ENCODE data around the gene ONECUT3. TPM values are rescaled to one million over a fixed set of nuclear protein-coding genes. Genes with fewer than 3 reads are reported as not detected.
"Not testable (repeated sequence)": the region's sequence is repeated elsewhere in the genome, so short reads cannot be mapped to it uniquely, and the experiment has no call there.

The ONECUT3 gene
- total RNA-seq, 1 experiment from 2014 or later = not detected

DNA sequence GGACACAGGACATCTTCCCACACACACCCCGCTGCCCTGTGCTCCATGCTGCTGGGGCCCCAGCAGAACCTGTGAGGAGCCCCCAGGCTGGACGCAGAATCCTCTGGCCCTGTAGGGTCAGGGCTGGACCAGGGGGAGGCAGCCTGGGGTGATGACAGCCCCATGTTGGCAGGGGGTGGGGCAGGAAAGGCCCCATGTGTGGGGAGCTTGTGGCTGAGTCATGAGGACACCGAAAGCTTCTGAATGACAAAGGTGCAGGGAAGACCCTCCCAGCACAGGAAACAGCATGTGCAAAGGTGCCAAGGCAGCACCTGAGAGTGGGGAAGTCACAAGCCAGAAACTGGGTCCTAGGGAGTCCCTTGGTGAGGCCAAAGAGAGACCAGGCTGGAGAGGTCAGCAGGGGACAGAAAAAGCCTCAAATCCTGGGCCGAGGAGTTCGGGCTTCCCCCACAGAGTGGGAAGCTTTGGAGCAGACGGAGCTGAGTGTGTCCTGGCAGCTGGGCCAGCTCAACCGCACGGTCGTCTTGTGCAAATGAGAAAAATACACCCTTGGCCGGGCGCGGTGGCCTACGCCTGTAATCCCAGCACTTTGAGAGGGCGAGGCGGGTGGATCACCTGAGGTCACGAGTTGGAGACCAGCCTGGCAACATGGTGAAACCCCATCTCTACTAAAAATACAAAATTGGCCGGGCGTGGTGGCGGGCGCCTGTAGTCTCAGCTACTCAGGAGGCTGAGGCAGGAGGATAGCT, 41.3 kb downstream of the ONECUT3 start:
- DNase-seq (ENCODE audit: low spot score) = no peak

DNA sequence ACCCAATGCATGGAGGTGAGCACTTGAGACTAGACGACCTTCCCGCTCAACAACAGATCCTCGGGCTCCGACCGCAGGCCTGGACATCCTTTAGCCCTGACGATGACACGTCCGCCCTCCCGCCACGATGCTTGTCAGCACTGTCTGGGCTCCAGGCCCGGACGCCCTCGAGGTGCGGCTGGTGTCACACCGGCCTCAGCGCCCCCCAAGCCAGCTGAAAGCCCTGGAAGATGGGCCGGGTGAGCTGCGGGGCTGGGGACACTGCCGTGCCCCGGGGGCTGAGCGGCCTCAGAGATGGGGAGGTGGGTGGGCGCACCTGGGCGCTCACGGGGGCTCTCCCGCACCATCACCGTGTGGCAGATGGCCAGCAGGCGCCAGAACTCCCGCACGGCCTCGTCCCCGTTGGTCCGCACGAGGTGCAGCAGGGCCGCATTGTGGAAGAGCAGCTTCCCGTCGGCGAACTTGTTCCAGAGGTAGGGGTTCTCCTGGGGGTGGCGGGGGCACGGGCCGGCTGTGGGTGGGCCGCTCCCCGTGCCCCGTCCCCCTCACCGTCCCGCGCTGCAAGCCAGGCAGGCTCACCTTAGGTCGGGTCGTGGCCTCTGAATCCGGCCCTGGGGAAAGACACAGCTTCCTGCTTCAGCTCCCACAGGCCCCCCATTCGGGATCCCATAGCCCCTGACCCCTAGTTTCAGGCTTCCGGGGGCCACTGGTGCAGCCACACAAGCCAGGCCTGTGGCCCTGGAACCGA, 43.3 kb downstream of the ONECUT3 start:
- DNase-seq (ENCODE audit: low spot score) = no peak

DNA sequence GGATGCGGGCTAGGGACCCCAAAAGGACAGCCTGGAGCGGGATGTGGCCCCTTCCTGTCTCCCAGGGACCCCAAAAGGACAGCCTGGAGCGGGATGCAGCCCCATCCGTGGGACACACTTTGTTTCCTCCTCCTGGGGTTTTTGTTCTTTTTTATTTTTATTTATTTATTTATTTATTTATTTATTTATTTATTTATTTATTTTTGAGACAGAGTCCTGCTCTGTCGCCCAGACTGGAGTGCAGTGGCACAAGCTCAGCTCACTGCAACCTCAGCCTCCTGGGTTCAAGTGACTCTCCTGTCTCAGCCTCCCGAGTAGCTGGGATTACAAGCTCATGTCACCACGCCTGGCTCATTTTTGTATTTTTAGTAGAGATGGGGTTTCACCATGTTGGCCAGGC, 44.0 kb downstream of the ONECUT3 start:
- DNase-seq (ENCODE audit: low spot score) = not testable (repeated sequence)

DNA sequence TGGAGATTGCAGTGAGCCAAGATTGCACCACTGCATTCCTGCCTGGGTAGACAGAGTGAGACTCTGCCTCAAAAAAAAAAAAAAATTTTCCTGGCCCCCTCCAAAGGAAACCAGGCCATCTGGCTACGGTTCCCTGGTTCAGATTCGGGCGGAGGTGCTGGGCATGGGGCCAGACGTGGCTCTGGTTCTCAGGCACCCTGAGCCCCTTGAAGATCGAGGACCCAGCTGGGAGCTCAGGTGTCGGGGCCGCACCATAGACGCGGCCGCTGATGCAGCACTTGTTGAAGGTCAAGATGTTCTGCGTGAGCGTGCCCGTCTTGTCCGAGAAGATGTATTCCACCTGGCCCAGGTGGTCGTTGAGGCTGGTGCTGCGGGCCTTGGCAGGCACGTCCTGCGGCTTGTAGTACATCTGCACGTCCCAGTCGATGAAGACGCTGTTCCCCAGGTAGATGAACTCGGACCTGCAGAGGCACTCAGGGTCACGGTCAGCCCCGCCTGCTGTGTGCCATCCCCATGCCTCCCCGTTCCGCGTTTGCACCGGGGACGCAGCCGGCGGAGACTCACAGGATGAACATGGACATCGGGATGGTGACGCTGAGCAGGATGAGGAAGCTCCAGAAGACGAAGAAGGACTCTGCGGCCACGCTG, 46.5 kb downstream of the ONECUT3 start:
- DNase-seq (ENCODE audit: low spot score) = no peak

DNA sequence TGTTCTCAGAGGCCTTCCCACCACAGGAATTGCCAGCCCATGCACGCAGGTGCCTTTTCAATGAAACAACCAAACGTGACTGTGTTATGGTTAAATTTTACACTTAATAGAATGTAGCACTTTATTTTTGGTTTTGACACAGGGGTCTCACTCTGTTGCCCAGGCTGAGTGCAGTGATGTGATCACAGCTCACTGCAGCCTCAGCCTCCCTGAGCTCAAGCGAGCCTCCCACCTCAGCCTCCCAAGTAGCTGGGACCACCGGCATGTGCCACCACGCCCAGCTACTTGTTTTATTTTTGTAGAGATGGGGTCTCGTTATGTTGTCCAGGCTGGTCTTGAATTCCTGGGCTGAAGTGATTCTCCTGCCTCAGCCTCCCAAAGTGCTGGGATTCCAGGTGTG, 51.6 kb downstream of the ONECUT3 start:
- no peak for DNase-seq (ENCODE audit: low spot score)

DNA sequence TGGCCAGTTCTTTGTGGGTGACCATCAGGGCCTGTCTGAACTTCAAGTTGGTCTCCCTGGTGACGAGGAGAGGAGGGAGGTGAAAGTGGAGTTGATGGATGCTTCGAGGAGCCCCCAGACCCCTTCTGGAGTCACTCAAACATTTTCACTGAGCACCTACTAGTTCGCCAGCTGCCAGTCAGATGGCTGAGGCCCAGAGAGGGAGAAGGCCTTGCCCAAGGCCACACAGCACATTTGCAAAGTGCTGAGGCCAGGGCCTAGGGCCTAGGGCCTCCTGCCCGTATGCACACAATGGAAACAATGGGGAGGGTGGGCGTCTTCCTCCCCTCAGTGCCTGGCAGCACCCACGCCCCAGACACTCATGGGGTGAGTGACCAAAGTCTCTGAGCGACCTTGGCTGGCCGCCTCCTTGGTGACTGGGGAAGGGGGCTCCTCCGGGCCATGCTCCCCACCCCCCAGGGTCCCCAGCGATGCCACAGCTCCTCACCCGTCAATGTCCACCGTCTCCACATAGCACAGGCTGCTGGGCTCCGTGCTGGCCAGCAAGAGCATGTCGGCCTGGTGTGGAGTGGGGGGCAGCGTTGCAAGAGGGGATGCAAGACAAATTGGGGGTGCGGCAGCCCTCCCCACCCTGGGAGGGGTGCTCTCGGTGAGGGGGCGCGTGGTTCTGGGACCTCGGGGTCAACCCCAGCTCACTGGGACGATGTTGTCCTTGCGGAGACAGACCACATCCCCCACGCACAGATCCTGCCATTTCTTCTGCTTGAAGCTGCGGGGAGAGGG, 52.3 kb downstream of the ONECUT3 start:
- no peak for DNase-seq (ENCODE audit: low spot score)

DNA sequence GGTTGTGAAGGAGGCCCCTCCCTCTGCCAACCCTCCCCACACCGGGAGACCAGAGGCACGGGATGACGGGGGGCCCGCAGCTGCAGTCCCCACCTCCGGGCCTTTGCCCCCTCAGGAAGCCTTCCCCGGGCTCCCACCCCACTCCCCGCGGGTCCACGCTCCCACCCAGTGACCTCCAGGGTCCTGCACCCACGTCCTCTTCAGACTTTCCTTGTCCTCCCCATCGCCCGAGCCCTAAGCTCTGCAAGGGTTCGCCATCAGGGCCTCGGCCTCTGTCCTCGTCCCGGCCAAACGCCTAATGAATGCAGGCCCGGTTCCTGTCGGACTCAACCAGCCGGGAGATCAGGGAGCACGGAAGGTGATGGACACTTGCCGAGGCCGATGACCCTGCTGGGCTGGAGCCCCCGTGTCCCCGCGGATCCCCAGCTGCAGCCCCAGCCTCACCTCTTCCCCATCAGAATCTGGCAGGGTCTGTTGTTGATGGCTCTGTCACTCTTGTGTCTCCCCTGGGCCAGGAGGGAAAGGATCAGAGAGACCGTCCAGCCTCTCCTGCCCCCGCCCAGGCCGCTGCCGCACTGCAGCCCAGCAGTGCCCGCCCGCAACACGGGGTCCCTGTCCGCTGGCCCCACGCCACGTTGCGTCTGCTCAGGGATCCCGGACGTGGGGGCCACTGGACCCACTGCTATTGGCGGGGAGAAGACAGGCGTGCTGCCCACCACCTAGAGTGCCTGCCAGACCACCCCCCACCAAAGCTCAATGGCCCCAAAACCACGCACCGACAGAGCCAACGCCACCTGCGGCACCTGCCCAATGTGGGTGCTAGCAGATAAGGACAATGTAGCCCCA, 53.1 kb downstream of the ONECUT3 start:
- no peak for DNase-seq (ENCODE audit: low spot score)

DNA sequence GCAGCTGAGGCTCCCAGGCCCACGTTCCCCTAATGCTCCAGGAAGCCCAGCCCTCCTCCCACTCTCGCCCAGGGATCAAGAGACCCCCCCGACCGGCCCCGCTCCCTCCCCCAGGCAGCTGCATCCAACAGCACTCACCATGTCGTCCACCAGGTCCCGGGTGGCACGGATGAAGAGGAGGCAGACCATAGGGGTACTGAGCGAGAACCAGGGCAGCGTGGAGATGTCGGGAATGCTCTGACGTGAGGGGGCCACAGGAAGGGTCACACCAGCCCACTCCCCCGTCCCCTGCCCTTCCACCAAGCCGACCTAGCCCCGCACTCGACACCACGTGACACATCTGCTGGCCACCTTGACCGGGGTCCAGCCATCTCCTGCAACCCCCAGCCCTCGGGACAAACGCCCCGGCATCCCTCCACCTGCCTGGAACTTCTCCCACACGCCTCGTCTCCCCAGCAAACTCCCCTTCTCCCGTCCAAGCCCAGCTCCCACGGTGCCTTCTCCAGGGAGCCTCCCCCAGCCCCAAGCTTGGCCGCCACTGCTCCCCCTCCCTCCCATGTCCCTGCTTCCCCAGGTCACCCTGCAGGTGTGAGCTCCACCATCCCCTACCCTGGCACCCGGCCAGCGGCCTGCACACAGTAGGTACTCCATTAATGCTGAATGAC, 53.9 kb downstream of the ONECUT3 start:
- DNase-seq (ENCODE audit: low spot score) = no peak

DNA sequence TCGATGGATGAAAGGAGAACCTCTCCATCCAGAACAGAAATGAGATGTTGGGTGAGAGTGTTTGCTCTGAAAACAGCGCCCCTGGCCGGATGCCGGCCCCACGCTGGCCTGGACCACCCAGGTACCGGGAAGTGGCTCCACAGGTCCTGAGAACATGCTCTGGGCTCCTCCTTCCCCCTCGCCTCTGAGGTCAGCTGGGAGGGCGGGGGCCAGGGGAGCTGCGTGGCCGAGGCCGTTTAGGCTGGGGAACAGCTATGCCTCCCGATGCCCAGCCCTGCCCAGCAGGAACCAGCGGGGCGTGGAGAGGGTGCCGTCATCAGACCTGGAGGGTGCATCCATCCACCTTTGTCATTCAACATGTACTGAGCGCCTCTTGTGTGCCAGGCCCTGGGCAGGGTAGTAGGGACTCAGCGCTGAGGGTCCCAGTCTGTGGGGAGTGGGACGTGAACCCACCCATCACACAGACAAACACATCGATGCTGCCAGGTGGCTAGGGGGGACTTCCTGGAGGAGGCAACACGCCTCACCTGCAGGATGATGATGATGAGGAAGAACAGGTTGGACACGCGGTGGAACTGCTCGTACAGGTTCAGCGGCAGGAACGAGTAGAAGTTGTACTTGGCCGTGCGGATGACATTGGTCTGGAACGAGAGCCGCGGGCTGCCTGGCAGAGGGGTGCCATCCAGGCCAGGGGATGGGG, 54.5 kb downstream of the ONECUT3 start:
- DNase-seq (ENCODE audit: low spot score) = no peak

DNA sequence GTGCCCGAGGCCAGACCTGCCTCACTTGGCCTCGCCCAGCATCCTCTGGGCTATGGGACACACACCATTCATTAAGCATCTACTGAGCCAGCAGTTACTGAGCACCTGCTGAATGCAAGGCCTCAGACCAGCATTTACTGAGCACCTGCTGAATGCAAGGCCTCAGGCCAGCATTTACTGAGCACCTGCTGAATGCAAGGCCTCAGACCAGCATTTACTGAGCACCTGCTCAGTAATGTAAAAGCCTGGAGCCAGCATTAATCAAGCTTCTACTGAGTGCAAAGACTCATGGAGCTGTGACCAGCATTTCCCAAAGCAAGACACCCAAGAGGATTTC, 55.1 kb downstream of the ONECUT3 start:
- no peak for DNase-seq (ENCODE audit: low spot score)

DNA sequence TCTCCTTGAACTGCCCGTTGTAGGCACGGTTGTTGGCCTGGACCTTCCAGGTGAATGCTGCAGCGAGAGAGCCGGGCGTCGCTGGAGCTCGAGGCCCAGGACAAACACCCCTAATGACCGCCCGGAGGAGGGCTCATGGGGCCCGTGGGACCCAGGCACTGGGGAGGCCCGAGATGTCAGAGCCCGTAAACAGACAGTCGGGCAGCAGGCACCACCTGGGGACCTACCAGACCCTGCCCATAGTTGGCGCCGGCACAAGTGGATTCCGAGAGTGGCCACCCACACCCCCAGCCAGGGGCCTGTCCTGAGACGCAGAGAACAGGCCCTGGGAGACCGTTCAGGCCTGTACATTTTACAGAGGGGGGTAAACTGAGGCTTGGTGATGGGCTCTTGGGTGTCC, 56.4 kb downstream of the ONECUT3 start:
- DNase-seq (ENCODE audit: low spot score) = no peak

DNA sequence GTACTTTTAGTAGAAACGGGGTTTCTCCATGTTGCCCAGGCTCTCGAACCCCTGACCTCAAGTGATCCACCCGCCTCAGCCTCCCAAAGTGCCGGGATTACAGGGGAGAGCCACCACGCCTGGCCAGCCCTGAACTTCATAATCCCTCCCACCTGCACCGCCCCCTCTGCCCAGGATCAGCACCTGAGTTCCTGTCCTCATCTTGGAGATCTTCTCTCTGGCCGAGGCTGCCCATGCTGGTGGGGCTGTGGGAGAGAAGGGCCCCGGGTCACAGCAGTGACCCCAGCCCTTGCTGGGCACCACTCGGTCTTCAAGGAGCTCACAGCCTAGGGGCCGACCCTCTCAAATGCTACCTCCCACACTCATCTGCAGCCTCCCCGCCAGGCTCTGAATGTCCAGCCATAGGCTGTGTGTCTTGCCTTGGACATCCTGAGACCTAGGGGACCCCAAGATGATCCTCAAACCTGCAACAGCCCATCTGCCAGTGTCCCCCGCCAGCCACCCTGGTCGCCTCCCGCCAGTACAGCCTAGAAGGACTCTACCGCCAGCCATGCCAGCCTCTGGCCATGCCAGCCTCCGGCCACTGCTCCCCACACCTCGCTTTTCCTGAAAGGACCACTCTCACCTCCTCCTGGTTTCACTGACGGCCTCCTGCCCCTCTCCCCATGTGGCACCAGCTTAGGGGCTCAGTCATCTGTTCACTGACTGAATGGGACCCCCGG, 57.3 kb downstream of the ONECUT3 start:
- DNase-seq (ENCODE audit: low spot score) = no peak

DNA sequence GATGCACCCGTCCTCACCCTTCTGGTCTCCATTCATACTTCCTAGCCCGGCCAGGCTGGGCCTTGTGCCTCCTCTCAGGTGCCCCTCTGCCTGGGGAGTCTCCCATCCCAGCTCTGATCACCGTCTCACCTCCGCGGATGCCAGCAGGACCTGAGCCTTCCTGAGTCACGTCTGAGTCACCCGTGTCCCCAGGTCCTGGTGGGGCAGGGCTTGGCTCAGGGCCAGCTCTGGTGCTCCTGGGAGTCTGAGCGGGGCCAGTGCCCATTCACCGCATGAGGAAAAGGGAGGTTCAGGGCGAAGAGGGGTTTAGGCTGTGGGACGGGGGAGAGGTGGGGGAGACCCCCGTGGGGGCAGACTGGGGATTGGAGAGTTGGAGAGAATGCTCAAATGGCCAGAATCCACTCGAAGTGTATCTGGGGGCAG, 58.2 kb downstream of the ONECUT3 start:
- peak; percentile 83 for DNase-seq (ENCODE audit: low spot score)

DNA sequence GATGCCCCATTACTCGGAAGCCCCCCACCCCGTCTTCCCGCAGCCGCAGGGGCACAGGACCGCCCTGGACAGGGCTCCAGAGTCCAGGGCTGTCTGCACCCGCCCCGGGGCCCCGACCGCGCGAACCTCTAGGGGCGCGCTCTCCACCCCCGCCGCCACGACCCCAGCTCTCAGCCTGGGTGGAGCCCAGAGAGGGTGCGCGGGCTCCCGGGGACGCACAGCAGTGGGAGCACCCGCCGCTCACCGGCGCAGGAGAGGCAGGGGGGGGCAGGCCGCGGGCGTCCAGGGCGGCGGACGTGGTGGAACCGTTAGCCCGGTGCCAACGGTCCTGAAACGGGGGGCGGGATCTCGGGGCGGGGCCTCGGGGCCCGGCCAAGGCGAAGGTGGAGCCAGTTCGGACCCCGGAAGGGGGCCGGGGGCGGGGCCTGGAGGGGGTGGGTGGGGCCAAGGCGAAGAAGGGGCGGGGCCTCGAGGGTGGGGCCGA, 58.7 kb downstream of the ONECUT3 start, which contains the start of gene ATP8B3:
ATP8B3 (minus strand) TSS at position 335 of the 484 bp plus-strand sequence. CDS start 540 bp downstream, outside the sequence.
- no peak for DNase-seq (ENCODE audit: low spot score)

DNA sequence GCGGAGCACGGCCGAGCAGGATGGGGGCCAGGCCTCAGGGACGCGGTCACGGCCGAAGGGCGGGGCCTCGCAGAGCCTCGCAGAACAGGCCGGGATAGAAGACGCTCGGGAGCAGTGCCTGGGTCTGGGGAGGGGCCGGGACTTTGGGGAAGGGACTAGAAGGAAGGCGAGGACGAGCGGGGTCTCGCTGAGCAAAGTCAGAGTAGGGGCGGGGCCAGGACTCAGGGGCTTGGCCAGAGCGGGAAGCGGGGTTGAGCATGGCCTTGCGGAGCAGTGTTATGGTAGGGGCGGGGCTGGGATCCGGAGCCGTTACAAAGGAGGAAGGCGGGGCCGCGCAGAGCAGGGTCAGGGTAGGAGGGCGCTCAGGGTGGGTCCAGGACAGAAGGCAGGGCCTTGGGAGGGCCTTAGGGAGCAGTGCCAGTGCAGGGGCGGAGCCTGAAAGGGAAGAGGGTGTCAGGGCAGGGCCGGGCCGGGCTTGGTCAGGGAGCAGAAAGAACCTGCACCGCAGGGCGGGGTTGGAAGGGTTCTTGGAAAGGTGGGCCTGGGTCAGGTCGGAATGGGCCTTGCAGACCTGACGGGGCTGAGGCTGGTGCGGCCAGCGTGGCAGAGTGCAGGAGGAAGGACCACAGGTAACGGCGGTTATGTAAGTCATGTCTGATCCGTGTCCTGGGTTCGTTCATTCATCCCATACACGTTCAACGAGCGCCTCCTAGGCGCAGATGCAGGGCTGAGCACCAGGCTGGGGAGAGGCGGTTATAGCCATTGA, 59.3 kb downstream of the ONECUT3 start:
- peak; percentile 84 for DNase-seq (ENCODE audit: low spot score)

DNA sequence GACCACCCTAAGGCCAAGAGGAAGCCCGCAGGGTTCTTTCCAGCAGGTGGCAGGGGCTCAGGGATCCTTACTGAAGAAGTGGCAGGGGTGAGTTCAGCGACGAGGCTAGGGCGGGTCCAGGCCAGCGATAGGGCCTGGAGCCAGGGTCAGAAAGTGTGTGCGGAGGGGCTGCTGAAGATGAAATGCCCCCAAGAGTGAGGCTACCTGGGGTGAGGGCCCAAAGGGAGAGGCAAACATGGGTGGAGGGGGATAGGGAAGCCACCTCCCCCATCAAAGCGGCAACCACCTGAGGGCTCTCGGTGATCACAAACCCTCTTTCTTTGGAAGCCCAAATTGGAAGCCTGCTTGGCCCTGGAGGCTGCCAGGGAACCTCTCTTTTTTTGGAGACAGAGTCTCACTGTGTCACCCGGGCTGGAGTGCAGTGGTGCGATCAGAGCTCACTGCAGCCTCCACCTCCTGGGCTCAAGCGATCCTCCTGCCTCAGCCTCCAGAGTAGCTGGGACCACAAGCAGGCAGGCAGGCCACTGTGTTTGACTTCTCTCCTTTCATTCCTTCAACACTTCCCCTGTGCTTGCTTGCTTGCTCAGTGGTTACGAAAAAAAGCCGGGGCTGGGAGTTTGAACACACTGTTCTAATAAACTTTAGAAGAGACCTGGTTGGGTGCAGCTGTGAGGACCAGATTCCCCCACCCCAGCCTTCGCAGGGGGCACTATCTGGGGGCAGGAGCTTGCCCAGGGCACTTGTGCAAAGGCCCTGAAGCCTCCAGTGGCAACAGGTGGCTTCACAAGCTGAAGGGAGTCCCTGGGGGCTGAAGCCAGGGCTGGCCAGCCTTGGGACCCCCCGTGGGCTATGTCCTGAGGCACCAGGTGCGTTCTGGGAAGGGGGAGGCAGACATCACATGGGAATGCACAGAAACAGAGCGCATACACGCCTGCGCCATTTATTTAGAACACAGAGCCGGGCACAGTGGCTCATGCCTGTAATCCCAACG, 60.2 kb downstream of the ONECUT3 start:
- DNase-seq (ENCODE audit: low spot score) = no peak

DNA sequence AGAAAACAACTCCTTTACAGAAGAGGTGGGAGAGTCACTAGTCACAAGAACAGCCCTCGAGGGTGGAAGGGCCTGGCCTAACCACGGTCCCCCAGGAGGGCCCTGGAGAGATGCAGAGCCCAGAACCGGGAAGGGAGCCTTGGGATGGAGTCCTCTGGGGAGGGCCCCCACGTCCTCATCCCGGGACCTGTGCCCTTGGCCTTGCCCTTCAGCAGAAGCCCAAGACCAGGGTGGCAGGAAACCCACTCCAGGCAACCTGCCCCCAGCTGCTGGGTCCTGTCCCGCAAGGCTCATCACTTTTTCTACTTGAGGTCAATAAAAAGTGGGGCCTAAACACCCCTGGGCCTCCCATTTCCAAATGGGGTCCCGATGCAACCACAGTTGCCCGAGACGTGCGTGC, 61.1 kb downstream of the ONECUT3 start:
- no peak for DNase-seq (ENCODE audit: low spot score)
